HL-60/S4 (cell line): Measurements from ENCODE around the gene CZIB.

Source experiments
- in situ Hi-C: fragments of 300-500 bp; cut with MboI; formaldehyde crosslinking; loops from 2 replicates; pipeline ENCODE4 v1.14.3; 2022; ENCODE audit warnings: low sequenced_read_pairs

The CZIB gene

DNA sequence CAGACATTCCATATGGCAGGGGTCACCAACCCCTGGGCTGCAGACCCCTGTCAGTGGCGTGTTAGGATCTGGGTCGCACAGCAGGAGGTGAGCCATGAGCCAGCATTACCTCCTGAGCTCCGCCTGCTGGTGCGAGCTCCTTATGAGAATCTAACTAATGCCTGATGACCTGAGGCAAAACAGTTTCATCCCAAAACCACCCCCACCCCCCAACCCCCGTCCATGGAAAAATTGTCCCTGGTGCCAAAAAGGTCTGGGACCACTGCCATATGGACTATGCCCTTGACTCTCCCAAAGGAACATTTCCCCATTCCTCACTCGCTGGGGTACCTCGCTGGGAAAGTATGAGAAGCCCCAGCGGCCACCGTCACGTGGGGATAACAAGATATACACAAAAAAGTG, 30.2 kb downstream of the CZIB start:
- in situ Hi-C loops, result loop anchor here (25.0 kb wide), 1 partner anchor 278 kb away; the partner anchor contains the start of gene ECHDC2

- in situ Hi-C loops, result loop anchor here (10.0 to 25.0 kb wide), 2 partner anchors 277 to 484 kb away; partner anchors contain the start of gene ECHDC2
Measured at GRCh38 chr1:53189061-53189460, 31.4 kb downstream of the CZIB start.

- in situ Hi-C loops, result loop anchor here (10.0 to 25.0 kb wide), 2 partner anchors 276 to 483 kb away; partner anchors contain the start of gene ECHDC2
Measured at GRCh38 chr1:53188099-53188498, 32.3 kb downstream of the CZIB start.

- in situ Hi-C loops, result loop anchor here (10.0 to 25.0 kb wide), 2 partner anchors 275 to 483 kb away; partner anchors contain the start of gene ECHDC2
Measured at GRCh38 chr1:53187401-53187800, 33.0 kb downstream of the CZIB start.

DNA sequence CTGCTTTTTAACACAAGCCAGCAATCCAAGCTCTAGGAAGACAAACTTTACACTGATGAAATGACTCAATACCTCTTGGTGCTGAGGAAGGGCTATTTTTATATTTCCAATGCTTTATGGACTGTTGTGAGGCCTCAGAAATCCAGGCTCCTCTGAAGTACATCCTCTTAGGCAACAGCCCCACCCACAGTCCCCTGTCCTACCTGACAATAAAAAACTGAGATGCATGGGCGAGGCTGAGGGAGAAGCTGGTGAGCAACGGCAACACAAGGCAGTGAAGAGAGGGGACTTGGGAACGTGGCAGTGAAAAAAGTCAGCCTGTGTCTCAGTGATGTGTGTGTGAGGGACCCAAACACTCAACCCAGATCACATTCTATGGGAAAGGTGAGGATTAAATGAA, 33.9 kb downstream of the CZIB start:
- in situ Hi-C loops, result loop anchor here (10.0 to 25.0 kb wide), 2 partner anchors 274 to 482 kb away; partner anchors contain the start of gene ECHDC2

DNA sequence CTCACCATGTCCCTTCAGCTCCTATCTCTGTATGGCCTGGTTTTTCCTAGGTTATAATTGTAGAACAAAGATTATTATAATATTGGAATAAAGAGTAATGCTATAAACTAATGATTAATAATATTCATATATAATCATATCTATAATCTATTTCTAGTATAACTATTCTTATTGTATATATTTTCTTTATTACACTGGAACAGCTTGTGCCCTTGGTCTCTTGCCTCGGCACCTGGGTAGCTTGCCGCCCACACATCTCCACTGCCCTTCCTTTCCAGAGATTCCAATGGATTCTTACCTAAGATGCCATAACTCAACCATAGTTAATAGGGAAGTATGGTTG, 34.5 kb downstream of the CZIB start:
- in situ Hi-C loops, result loop anchor here (10.0 to 25.0 kb wide), 2 partner anchors 274 to 481 kb away; partner anchors contain the start of gene ECHDC2

DNA sequence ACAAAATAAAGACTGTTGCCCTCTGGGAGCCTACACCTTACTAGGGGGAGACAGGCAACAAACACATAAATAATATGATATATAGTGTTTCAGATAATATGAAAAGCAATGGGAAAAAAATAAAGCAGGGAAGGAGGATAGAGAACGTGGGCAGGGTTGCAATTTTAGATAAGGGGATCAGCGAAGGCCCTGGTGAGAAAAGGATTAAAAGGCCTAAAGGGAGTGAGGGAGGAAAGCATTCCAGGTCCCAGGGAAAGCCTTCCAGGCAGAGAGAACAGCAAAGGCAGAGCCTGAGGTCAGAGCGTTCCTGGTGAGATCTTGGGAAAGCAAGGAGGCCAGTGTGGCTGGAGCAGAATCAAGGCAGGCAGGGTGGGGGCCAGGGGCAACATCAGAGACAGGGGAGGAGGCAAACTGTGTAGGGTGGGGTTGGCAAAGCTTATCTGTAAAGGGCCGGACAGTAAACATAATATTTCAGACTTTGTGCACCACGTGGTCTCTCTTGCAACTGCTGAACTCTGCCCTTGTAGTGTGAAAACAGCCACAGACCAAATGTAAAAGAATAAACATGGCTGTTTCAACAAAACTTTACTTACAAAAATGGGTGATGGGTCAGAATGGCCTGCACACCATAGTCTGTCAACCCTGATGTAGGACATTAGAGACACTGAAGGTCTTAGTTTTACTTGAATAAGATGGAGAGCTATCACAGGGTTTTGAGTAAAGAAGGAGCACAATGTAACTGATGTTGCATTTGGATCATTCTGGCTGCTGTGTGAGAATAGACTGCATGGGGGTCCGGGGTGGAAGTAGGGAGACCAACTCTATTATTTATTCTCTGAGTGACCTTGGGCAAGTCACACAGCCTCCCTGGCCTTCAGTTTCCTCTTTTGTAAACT, 37.1 kb downstream of the CZIB start:
- in situ Hi-C loops, result loop anchor here (10.0 to 25.0 kb wide), 2 partner anchors 271 to 479 kb away; partner anchors contain the start of gene ECHDC2

- in situ Hi-C loops, result loop anchor here (10.0 to 25.0 kb wide), 2 partner anchors 270 to 478 kb away; partner anchors contain the start of gene ECHDC2
Measured at GRCh38 chr1:53182716-53183094, 37.7 kb downstream of the CZIB start.

- in situ Hi-C loops, result loop anchor here (10.0 to 25.0 kb wide), 2 partner anchors 270 to 477 kb away; partner anchors contain the start of gene ECHDC2
Measured at GRCh38 chr1:53182111-53182593, 38.3 kb downstream of the CZIB start.

DNA sequence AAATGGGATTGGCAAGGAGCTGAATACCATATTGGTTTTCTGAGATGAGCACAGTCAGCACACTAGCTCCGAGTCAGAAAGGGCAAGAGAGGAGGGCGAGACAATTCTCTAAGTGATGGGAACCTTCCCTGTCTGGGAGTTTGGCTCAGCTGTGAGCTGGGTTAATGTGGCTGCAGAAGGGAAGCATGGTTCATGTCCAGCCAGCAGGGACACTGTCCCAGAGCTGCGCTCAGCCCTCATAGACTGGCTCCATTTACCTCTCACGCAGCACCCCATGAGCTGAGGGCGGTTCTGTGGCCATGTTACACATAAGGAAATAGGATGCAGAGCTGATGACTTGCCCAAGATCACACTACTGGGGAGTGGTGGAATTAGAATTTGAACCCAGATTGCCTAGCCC, 39.5 kb downstream of the CZIB start:
- in situ Hi-C loops, result loop anchor here (10.0 to 25.0 kb wide), 2 partner anchors 269 to 476 kb away; partner anchors contain the start of gene ECHDC2

DNA sequence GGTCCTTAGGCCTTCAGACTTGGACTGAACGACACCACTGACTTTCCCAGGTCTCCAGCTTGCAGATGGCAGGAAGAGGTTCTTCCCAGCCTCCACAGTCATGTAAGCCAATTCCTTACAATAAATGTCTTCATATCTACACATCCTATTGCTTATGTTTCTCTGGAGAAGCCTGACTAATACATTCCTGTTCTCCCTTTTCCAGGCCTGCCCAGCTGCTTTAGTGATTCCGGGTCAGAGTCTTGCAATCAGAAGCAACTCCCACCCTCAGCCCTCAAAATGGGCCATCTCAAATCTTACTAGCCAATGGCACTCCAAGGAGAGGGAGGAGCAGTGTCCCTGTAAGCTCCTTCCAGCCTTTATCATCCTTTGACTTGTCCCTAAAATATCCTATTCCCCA, 40.2 kb downstream of the CZIB start:
- in situ Hi-C loops, result loop anchor here (10.0 to 25.0 kb wide), 2 partner anchors 268 to 475 kb away; partner anchors contain the start of gene ECHDC2

DNA sequence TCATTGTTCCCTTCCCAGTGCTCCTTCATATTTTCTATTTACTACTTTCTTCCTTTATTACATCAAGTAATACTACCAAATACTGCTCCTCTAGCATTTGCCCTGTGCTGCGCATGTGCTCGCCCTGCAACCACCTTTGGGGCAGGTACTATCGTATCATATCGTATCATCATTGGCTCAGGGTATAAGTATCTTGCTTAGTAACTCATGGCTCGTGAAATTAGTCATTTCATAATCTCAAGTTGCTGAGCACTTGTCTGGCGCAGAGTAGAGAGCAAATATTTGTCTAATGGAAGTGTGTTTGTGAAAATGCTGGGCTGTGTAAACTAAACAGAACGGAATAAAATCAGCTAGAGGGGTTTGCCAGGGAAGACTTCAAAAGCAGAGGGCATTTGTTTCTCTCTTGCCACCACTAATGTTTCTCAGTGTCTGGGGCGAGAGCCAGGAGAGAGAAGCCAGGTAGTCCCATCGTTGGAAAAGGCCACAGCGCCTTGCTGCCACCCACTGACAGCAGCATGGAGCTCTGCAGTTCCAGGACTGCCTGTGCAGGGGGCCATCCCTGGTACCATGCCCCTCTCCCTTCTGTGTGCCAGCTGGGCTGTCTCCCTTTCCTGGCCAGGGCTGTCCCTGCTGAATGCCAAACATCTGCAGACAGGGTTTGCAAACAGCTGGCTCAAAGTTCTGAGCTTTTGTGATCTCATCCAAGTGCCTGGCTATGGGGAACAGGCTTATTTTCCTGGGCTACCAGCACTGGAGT, 43.8 kb downstream of the CZIB start:
- in situ Hi-C loops, result loop anchor here (25.0 kb wide), 1 partner anchor 264 kb away; the partner anchor contains the start of gene ECHDC2

GRCh38 chr1:53174971-53175913, 45.2 kb downstream of the CZIB start:
- in situ Hi-C loops, result loop anchor here (25.0 kb wide), 1 partner anchor 263 kb away; the partner anchor contains the start of gene ECHDC2

DNA sequence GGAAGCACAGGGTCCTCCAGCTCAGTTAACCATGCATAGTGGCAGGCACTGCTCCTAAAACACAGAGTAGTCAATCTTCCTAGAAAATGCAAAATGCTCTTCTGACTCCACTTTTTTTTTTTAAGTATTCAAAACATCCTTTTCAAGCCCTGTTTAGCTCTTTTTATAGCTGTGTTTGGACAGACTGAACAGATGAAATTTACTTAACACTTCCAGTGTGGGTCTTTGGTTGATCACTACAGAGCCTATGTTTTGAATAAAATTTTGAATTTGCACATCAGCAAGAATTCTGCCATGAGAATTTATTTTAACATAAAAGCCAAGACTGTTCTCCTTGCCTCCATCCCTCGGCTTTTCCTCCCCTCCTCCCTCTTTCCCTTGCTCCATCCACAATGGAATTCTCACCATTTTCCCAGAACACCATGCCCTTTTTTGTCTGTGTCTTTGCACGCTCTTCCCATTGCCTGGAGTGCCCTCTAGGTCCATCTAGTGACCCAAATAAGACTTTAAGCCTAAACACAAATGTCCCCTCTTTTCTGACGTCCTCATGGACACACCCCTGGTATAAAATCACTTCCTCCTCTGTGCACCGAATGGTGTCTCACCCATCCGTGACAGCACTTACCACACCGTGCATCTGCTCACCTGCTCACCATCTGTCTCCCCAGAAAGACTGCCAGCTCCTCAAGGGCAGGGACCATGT, 47.9 kb downstream of the CZIB start:
- in situ Hi-C loops, result no loop called here

DNA sequence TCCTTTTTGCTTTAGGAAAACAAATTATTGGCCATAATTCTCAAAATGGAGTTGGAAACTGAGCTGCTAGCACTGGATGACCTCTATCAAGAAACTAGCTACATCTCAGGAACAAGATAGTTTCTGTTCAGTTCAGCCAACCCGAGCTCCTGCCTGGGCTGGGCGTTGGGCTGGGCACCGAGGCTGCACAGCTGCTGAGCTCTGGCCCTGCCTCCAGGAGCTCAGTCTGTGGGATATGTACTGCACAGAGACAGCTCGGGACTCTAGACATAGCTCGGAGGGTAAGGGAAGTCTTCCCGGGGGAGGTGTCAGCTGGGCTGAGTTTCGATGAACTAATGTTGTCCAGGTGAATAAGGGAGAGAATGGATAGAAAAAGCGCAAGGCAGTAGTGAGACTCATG, 53.5 kb downstream of the CZIB start:
- in situ Hi-C loops, result no loop called here

DNA sequence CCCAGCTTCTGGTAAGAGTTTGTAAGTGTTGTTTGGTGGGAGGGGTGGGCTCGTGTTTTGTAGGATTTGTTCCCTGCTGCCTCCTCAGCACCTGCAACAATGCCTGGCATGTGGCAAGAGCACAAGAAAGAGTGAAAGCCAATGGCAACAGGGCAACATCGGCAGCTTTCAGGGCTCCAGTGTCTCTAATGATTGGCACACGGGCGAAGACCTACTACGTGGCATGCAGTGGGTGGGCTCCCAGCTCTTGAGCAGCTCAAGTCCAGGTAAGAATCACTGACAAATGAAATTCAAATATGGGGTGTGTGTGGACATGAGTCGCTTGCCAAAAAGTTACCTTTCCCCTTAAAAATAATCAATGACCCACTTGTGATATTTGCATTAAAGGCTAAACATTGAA, 54.1 kb downstream of the CZIB start:
- in situ Hi-C loops, result no loop called here

- in situ Hi-C loops, result no loop called here
Measured at GRCh38 chr1:53165408-53165961, 54.9 kb downstream of the CZIB start.
